ENCODE results near the gene SLC8B1. TPM values are rescaled to one million over a fixed set of nuclear protein-coding genes. Genes with fewer than 3 reads are reported as not detected.

The SLC8B1 gene
- total RNA-seq, 1 donor from 2014 or later, result 9.0 TPM

- H3K27me3 ChIP-seq (ENCODE audit: control insufficient read depth, insufficient read depth, low read length), result no peaks in the 10 kb centered on the region
- H3K4me3 ChIP-seq (ENCODE audit: low read depth, low read length), result no peak overlapping the region
- peaks cover 4% of the 10 kb centered on the region for H3K36me3 ChIP-seq (ENCODE audit: control insufficient read depth, insufficient read depth, low read length)
- peak; percentile 7 for FAIRE-seq
- peak; percentile 87 for DNase-seq (ENCODE audit: low read depth)
- TF ChIP-seq CTCF (IDR thresholded peaks at IDR 0.05; ENCODE audit: insufficient read depth, low read length, severe bottlenecking), result no peak
Measured at GRCh38 chr12:113299619-113300237, 35.2 kb downstream of the SLC8B1 start.

GRCh38 chr12:113298861-113299545 lies 35.9 kb downstream of the SLC8B1 start:
- peak; percentile 52 for FAIRE-seq
- Histone ChIP-seq H3K4me3 (ENCODE audit: low read depth, low read length) (no peak overlapping the region), H3K27me3 (ENCODE audit: control insufficient read depth, insufficient read depth, low read length) (no peaks in the 10 kb centered on the region), H3K36me3 (ENCODE audit: control insufficient read depth, insufficient read depth, low read length) (peaks cover 3% of the 10 kb centered on the region)
- no peak for TF ChIP-seq CTCF (IDR thresholded peaks at IDR 0.05; ENCODE audit: insufficient read depth, low read length, severe bottlenecking)
- no peak for DNase-seq (ENCODE audit: low read depth)

- Histone ChIP-seq H3K4me3 (ENCODE audit: low read depth, low read length) (no peak overlapping the region), H3K27me3 (ENCODE audit: control insufficient read depth, insufficient read depth, low read length) (no peaks in the 10 kb centered on the region), H3K36me3 (ENCODE audit: control insufficient read depth, insufficient read depth, low read length) (peaks cover 4% of the 10 kb centered on the region)
- DNase-seq (ENCODE audit: low read depth) (no peak), FAIRE-seq (no peak)
- TF ChIP-seq CTCF (IDR thresholded peaks at IDR 0.05; ENCODE audit: insufficient read depth, low read length, severe bottlenecking), result no peak
Measured at GRCh38 chr12:113298472-113298817, 36.5 kb downstream of the SLC8B1 start.

- Histone ChIP-seq H3K4me3 (ENCODE audit: low read depth, low read length) (no peak overlapping the region), H3K36me3 (ENCODE audit: control insufficient read depth, insufficient read depth, low read length) (peaks cover 9% of the 10 kb centered on the region), H3K27me3 (ENCODE audit: control insufficient read depth, insufficient read depth, low read length) (no peaks in the 10 kb centered on the region)
- no peak for FAIRE-seq
- no peak for TF ChIP-seq CTCF (IDR thresholded peaks at IDR 0.05; ENCODE audit: insufficient read depth, low read length, severe bottlenecking)
- DNase-seq (ENCODE audit: low read depth), result no peak
Measured at GRCh38 chr12:113297621-113298471, 37.1 kb downstream of the SLC8B1 start.

GRCh38 chr12:113297214-113297587 lies 37.7 kb downstream of the SLC8B1 start:
- Histone ChIP-seq H3K27me3 (ENCODE audit: control insufficient read depth, insufficient read depth, low read length) (no peaks in the 10 kb centered on the region), H3K36me3 (ENCODE audit: control insufficient read depth, insufficient read depth, low read length) (peaks cover 10% of the 10 kb centered on the region), H3K4me3 (ENCODE audit: low read depth, low read length) (no peak overlapping the region)
- no peak for TF ChIP-seq CTCF (IDR thresholded peaks at IDR 0.05; ENCODE audit: insufficient read depth, low read length, severe bottlenecking)
- no peak for FAIRE-seq
- no peak for DNase-seq (ENCODE audit: low read depth)

All from bronchial epithelial cell (primary cell).